Muscle of back (tissue), 11 donors: Measurements from ENCODE around the gene AFAP1L2. TPM values are rescaled to one million over a fixed set of nuclear protein-coding genes. Genes with fewer than 3 reads are reported as not detected.

Experiments used
- DNase-seq, 3 donors: peaks; one replicate each; pipeline versions ENCODE4 v3.0.0 to v3.0.0-alpha.2; 2013
- polyA plus RNA-seq, 10 donors: library from polyadenylated mRNA; unstranded; fragments of 120-200 nt; gene quantifications; one replicate each; pipeline ENCODE4 v1.2.1, GENCODE V29; 2013; ENCODE audit not compliant: insufficient read length in 10 of 10

AFAP1L2 gene
- polyA plus RNA-seq, 10 donors = 31.0 to 46.9 (median 38.3) TPM

DNA sequence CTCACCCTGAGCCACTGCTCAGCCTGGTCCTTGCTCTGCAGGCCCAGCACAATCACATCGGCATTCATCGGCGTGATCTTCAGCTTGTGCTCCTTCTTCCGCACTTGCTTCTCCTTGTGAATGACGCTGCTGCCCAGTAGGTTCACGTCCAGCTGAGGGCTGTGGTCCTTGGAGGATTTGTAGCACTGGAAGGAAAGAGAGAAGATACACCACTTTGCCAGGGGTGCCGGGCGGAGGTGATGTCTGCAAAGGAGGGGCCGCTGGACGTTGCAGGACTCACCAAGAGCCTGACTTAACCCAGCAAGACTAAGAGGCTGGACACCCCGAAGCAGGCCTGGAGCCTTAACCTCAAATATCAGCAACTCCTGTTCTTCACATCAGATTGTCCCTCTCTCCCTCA, 90.4 kb downstream of the AFAP1L2 start:
- no peak for DNase-seq

DNA sequence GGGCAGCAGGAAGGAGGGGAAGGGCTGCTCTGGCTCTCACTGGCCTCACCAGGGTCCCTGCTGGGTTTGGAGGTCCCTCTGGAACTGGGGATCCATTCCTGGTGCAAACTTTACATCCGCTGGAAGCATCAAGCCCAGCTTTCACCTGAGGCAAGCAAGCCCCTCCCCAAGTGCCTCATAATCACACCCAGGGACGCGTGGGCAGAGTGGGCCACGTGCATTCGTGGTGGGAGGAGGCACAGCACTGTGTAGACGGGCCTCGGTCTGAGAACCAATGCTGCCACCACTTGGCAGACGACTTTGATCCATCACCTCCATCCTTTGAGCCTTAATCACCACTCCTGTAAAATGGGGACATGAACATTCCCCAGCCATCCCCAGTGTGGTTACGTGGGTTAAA, 91.2 kb downstream of the AFAP1L2 start:
- DNase-seq = no peak

DNA sequence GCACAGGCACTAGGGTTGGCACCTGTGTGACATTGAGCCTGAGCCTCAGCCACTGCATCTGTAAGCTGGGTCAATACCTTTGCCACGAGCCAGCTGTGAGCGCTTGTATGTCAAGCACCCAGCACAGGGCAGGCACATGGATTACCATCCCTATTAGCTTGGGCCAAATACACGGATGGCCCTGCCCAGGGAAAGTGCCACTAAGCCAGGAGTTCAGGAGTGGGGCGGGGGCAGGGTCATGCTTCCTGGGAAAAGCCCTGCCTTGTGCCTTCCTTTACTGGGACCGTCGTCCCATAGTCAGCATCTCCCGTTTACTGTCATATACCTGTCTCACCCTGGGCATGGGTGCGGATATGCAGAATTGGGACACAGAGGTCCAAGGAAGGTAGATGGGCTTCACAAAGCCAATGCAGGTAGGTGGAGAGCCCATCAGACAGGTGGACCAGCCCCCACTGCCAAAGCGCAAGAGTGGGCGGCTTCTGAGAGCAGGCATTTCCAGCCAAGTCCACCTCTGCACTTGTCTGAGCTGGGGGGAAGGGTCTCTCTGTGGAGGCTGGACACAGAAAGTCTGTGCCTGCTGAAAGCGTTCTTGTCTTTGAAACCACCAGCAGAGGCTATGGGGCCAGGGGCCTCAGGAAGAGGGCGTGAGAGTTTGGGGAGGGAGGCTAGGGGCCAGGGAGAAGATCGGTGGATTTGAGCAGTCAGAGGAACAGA, 92.6 kb downstream of the AFAP1L2 start:
- DNase-seq = no peak

DNA sequence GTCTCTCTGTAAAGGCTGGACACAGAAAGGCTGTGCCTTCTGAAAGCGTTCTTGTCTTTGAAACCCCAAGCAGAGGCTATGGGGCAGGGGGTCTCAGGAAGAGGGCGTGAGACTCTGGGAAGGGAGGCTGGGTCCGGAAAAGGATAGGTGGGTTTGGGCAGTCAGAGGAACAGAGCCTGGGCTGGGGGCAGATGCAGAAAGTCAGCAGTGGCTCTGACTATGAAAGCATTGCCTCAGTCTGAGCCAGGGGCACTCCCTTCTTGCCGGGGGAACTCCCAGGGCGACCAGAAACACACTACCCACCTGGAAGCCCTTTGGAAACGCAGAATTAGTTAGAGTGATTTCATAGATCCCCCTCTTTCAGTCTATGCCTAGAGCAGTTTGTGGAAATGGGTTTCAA, 93.3 kb downstream of the AFAP1L2 start:
- DNase-seq = no peak

DNA sequence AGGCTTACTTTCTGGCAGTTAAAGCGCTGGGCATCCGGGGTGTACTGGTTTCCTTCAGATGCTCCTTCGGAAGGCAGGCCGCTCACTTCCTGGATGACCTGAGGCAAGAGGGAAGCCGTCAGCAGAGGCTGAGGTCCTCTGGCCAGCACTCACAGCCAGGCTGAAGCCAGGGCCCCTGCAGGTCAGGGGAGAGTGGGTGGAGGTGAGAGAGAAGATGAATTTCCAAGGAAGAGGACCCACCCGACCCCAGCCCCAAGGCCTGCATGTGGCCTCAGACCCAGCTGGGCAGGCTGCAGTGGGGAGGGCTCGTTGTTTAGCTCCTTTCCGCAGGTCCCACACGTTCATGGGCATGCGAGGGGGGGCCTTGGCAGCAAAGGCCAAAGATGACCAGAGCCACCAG, 94.0 kb downstream of the AFAP1L2 start:
- no peak for DNase-seq

DNA sequence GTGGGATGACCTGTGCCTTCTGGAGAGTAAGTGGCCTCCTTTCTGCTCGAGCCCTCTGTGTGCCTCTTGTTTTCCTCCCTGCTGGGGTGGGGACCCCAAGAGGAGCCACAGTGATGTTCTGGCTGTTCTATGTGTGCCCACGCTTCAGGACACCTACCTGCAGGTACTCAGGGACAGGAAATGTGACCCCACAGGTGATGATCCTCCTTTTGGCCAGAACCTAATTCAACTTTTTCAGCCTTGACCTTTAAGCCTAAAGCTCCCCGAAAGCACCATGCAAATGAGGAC, 95.0 kb downstream of the AFAP1L2 start:
- DNase-seq = no peak

DNA sequence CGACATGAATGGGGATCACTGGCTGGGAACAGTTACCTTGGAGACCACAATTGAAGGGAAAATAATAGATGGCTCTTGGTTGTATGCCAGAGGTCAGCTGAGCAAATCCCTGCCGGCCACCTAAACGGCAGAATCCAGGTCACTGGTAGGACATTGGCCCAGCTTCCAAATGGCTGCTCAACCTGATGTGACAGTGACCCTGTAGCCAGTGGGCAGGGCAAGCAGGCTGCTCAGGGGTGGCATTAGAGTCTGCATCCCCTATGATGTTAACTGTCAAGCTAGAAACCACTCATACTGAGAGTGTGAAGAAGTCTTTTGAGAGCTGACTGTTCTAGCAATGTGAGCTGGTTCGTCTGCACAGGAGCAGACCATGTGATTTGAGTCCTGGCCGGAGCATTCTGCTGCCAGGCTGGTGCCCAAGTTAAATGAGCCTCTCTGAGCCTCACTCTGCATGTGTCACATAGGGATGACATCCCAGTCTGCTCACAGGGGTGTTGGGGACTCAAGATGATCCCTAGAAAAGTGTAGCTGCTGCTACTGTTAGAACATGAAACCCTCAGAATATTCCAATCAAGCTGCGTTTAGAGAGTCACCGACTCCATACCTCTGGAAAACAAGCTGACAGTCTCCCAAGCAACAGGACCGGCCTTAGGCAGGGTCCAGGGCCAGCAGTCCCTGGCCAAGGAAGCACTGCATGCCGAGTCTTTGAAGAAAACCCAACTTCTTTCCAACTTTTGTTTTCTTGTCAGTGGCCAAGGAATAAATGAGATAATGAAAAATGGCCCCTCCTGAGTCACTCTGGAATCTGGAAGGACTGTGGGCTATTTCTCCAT, 95.6 kb downstream of the AFAP1L2 start:
- DNase-seq = peak in 2 of 3 donors; percentile 49 to 55

DNA sequence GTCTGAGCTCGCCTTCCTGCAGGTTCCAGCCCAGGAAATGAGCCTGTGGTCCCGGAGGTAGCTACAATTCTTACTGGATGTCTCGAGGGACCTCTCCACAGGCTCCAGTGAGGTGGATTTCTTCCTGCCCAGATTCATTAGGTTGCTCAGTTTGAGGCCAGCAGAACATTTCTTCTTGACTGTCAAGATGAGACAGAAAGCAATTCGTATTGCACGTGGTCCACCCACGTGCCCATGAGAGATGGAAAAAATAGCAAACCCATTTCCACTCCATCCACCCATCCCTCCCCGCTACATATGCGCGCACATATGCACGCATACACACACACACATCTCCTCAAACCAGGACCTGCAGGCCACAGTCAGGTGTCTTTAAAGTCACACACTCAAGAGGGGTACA, 96.6 kb downstream of the AFAP1L2 start:
- no peak for DNase-seq

DNA sequence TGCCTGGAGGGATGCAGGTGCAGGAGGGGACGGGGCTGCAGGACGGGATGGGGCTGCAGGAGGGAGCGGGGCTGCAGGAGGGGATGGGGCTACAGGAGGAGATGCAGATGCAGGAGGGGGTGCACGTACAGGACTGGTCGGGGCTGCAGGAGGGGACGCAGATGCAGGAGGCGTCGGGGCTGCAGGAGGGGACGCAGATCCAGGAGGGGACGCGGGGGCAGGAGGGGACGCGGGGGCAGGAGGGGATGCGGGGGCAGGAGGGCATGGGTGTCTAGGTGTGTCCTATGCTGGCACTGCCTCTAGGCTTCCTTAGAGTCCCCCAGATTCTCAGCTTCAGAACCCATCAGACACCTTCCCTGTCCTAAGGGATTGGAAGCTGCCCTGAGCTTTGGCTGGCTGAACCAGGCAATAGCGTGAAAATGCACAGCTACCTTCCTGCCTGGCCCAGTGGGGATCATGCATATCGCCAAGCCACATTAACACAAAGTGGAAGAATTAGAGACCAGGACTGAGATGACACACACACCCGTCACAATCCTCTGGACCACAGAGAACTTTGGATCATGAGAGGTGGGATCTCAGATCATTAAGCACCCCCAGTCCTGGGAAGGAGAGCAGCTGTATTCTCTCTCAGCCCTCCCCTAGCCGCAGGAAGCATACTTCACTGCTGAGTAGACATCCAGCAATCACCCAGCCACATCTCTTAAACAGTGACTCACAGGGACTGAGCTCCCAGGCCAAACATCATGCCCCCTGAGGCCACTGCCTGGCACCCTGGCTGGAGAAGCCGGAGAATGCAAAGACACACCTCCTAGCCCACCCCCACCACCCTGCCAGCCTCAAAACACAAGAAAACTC, 98.0 kb downstream of the AFAP1L2 start:
- peak in 1 of 3 donors; percentile 86 for DNase-seq

DNA sequence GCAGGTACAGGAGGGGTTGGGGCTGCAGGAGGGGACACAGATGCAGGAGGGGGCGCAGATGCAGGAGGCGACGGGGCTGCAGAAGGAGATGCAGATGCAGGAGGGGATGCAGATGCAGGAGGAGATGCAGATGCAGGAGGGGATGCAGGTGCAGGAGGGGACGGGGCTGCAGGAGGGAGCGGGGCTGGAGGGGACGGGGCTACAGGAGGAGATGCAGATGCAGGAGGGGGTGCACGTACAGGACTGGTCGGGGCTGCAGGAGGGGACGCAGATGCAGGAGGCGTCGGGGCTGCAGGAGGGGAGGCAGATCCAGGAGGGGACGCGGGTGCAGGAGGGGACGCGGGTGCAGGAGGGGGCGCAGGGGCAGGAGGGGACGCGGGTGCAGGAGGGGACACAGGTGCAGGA, 98.8 kb downstream of the AFAP1L2 start:
- DNase-seq = no peak

DNA sequence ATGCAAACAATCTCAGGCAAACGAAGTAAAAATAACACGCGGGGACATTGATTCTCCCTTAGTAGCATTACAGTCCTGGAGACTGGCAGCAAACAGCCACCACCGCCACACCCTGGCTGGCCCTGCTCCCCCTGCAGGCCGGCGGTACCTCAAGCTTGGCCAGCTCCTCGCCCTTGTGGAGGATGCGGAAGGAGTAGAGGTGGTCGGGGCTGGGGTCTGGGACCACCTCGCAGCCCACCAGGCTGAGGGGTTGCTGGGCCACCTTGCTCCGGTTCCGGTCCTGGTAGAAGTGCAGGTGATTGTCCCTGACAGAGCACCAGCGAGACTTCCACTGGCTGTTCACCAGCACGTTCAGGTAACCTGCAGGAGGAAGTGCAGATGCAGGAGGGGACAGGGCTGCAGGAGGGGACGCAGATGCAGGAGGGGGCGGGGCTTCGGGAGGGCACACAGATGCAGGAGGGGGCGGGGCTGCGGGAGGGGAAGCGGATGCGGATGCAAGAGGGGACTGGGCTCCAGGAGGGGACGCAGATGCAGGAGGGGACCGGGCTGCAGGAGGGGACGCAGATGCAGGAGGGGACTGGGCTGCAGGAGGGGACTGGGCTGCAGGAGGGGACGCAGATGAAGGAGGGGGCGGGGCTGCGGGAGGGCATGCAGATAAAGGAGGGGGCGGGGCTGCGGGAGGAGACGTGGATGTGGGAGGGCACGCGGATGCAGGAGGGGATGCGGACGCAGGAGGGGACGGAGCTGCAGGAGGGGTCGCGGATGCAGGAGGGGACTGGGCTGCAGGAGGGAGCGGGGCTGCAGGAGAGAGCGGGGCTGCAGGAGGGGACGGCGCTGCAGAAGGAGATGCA, 99.5 kb downstream of the AFAP1L2 start:
- DNase-seq = peak in 1 of 3 donors; percentile 42

DNA sequence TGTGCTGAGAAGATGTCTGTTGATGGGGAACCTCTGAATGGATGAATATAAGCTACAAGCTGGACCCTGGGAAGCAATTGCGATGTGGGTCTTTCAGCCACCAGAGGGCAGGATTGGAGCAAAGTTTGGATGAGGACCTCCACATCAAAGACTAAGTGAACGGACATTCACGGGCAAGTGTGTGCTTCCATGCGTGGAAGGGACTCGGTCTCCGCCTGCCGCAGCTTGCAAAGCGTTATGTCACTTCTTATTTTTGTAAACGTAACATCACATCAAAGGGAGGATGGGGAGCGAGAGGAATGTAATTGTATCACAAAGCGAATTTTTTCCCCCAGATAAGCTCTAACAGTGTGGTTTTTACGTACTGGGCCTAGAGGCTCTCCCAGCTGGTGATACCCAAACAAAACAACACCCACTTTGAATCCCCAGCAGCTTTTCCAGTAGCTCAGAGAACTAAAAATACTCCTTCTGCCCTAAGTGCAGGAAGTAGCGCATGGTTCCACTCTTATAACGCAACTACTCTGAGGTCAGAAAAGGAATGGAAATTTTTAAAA, 100.2 kb downstream of the AFAP1L2 start:
- DNase-seq = peak; percentile 81 to 93 (median 88)

DNA sequence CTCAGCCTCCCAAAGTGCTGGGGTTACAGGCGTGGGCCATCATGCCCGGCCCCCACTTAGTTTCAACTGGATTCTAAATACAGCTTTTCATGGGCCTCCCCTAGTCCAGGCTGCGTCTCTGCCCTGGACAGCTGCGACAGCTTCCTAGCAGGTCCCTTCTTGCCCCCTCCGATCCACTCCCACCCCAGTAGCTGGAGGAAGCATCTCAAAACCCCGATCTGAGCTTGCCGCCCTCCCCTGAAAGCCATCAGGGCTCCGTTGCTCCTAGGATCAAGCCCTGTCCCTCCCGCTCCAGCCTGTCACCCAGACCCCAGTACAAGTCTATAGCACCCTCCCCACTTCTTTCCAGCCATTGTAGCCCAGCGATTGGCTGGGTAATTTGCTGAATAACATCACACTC, 100.7 kb downstream of the AFAP1L2 start:
- no peak for DNase-seq

DNA sequence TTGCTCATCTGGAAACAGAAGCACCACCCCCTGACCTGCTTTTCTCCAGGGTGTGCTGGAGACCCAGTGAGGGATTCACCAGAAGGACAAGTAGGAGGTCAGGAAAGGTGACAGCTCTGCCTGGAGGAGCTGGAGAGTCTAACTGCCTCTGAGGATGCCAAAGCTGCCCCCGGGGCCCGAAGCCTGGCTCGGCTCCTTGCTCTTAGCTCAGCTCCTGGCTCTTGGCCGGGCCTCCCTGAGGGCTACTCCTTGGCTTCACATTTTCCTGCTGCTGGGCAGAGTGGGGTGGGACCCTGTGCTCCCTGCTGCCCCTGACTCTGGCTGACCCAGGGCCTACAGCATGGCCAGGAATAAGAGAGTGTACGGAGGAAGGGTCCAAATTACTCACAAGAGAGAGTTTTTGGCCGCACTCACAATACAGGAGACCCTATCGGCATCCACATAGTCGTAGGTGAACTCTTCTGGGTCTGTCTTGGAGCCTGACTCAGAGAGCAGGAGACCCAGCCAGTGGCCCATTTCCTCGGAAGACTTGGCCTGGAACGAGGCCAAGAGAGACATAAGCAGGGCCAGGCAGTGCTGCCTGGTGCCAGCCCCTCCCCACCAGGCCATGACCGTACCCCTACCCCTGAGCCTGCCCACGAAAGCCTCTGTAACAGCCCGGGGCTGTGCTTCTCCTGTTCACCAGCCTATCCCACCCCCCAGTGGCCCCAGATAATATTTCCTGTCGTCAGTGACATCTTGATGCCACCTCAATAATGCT, 102.2 kb downstream of the AFAP1L2 start:
- no peak for DNase-seq

DNA sequence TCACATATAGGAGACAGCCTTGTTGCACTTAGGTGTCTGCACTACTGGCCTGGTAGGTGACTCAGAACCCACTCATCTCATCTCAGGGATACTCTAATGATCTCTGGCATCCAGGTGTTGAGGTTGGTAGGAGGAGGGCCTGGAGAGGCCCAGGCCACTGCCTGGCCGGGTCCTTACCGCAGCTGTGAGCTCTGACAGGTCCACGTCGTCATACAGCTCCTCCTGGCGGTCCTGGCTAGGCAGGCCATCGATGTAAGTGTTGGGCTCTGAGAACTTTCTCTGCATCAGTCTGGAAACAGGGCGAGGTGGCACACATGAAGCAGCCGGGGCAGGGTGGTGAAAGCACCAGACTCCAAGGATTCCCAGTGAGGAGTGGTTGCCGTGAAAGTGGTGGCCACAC, 103.1 kb downstream of the AFAP1L2 start:
- no peak for DNase-seq

DNA sequence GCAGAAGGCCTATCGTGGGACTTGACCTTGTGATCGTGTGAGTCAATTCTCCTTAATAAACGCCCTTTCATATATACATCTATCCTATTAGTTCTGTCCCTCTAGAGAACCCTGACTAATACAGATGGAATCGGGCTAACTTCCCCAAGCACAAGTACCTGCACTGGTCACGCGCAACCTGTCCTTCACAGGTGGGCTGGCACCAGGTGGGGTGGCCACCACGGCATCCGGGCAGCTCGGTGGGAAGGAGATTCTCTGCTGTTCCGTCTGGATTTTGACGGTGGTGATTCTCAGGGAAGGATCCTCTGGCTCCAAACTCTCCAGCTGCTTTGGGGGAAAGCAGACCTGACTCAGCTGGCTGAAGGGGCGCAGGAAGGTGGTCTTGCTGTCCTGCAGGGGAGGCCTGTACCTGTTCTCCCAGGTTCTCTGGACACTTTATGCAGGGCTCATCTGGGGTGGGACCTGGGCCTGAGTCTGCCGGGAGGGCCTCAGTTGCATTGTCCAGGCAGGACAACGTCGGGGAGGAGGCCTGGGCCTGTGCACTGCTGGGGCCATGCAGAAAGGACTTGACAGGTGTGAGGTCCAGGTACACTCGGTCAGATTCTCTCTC, 104.2 kb downstream of the AFAP1L2 start:
- no peak for DNase-seq

DNA sequence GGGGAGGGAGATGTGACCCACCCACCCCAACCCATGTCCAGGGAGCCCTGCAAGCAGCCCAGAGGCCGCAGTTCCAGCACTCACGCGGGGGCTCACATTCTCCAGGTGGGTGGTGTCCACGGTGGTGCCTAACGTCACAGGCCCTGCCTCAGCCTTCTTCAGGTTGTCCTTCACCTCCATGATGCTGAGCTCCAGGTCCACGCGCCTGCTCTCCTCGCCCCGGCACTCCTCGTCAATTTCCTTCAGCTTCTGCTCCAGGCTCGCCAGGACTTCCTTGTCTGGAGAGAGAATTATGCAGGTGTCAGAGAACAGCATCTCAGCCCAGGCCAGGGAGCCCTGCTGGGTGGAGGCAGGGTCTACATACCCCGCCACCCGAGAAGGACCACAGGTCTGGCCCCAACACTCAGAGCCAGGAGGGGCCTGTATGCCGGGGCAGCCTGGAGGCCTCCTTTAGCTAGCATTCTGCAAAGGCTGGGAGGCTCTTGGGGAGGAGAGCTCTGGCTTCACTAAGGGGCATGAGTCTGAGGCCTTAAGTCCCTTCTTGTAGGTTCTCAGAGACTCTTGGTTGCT, 107.1 kb downstream of the AFAP1L2 start:
- no peak for DNase-seq

DNA sequence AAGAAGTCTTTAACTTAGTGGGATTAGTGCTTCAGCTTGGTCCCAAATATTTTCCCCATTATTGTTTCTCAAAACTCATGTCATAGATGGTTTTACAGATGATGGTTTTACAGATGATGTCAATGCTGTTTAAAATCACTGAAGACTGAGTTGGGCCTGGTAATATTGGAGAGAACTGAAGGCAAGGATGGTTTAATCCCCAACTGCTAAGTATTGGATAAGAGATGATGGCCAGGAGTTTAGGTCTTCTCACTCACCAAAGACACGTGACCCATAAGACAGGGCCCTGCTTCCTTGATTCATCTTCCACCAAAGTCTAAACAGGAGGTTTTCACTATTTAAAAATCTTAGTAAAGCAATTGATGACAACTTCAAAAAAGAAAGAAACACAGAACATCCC, 108.9 kb downstream of the AFAP1L2 start:
- DNase-seq = no peak

DNA sequence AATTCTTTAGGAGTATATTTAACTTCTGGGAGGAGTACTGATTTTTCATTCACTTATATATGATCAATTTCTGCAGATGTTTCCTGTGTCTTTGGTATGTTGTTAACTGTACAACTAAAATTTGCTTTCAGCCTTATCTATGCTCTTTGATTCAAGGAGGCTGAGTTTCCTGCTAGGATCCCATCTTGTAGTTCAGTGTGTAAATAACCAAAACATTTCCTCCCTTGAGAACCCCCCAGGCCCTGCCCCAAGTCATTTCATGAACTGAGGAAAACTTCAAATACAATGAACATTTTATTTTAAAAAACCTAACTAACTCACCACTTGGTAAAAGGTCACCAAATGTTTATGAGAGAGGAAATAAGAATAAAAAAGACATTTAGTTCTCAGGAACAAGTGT, 109.8 kb downstream of the AFAP1L2 start:
- DNase-seq = no peak

DNA sequence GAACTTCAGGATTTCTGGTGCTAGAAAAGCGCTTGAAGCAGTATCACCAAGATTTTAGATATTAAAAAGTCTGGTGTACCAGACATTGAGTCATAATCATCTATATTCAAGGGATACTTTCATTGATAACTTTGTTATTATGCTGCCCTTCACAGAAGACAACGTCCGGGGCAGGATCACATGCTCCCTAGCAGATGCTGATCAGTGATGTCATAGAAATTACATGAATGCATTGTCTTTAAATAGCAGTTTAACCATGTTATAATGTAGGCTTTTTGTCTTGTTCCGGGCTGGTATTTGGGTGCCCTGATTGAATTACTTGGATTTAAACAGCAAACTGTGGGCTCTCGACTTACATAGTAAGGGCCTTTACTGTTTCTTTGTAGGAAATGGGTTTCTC, 111.2 kb downstream of the AFAP1L2 start:
- no peak for DNase-seq
